OCI-LY7 (cell line): ENCODE measurements around the gene HERC3. TPM values are rescaled to one million over a fixed set of nuclear protein-coding genes. Genes with fewer than 3 reads are reported as not detected.

Source experiments
- BruUV-seq: library from RNA; stranded (reverse); fragments of 400-500 nt; replicated peaks from 2 replicates; lab custom pipeline; 2021; lab: Mats Ljungman, UMichigan
- CTCF ChIA-PET: fragments of 300-600 bp; sonication (Branson Sonifier 250); formaldehyde crosslinking; loops from one replicate; lab custom pipeline; 2022; ENCODE audit warnings: antibody characterized with exemption; ENCODE audit not compliant: unreplicated experiment; lab: Charles Lee
- POLR2A ChIA-PET: fragments of 300-600 bp; sonication (Branson Sonifier 250); formaldehyde crosslinking; loops from one replicate; lab custom pipeline; 2022; ENCODE audit warnings: antibody characterized with exemption; lab: Charles Lee
- DNase-seq: peaks from one replicate; pipeline ENCODE4 v3.0.0-alpha.2; 2015; ENCODE audit warnings: low spot score
- H2AFZ ChIP-seq: fragments of 200-600 bp; sonication (generic), shearing (Covaris generic); 2 replicates; pipeline ENCODE4 v1.6.1; 2014; ENCODE audit warnings: mild to moderate bottlenecking, antibody characterized with exemption, low read length, moderate library complexity
- H3K27ac ChIP-seq: fragments of 200-600 bp; sonication (generic); 2 replicates; pipeline ENCODE4 v1.5.1; 2014; ENCODE audit warnings: mixed run types, low read depth, mild to moderate bottlenecking, moderate library complexity, low read length, inconsistent platforms; ENCODE audit not compliant: poor library complexity, severe bottlenecking
- H3K36me3 ChIP-seq: fragments of 200-600 bp; sonication (generic); 2 replicates; pipeline ENCODE4 v1.6.1; 2014; ENCODE audit warnings: mild to moderate bottlenecking, antibody characterized with exemption, low read length, moderate library complexity, mixed read lengths; ENCODE audit not compliant: insufficient read depth
- H3K4me1 ChIP-seq: fragments of 200-600 bp; sonication (generic); 2 replicates; pipeline ENCODE4 v1.5.1; 2014; ENCODE audit warnings: mild to moderate bottlenecking, low read length; ENCODE audit not compliant: insufficient read depth, poor library complexity, severe bottlenecking
- H3K4me2 ChIP-seq: fragments of 200-600 bp; sonication (generic); 2 replicates; pipeline ENCODE4 v1.6.1; 2014; ENCODE audit warnings: mild to moderate bottlenecking, low read length
- H3K4me3 ChIP-seq: fragments of 200-600 bp; sonication (generic); 2 replicates; pipeline ENCODE4 v1.5.1; 2014; ENCODE audit warnings: mild to moderate bottlenecking, low read depth, low read length; ENCODE audit not compliant: poor library complexity, severe bottlenecking
- H3K79me2 ChIP-seq: fragments of 200-600 bp; sonication (generic); 2 replicates; pipeline ENCODE4 v1.6.1; 2016; ENCODE audit warnings: low read depth, mild to moderate bottlenecking, low read length, moderate library complexity, mixed read lengths; ENCODE audit not compliant: insufficient read depth
- H3K9me2 ChIP-seq: fragments of 200-600 bp; sonication (generic); 2 replicates; pipeline ENCODE4 v1.6.1; 2016; ENCODE audit warnings: mild to moderate bottlenecking, low read length, mixed read lengths; ENCODE audit not compliant: insufficient read depth
- H3K9me3 ChIP-seq: fragments of 200-600 bp; sonication (generic); 2 replicates; pipeline ENCODE4 v1.6.1; 2014; ENCODE audit warnings: mild to moderate bottlenecking, mixed run types, low read length, mixed read lengths
- H4K20me1 ChIP-seq: fragments of 200-600 bp; sonication (generic); 2 replicates; pipeline ENCODE4 v1.6.1; 2014; ENCODE audit warnings: mild to moderate bottlenecking, antibody characterized with exemption, low read length, moderate library complexity, mixed read lengths; ENCODE audit not compliant: insufficient read depth
- EZH2phosphoT487 ChIP-seq: fragments of 200-600 bp; sonication (generic); IDR thresholded peaks from 2 replicates; pipeline ENCODE4 v1.6.1; 2018; ENCODE audit warnings: low read depth, borderline replicate concordance, mild to moderate bottlenecking, mixed run types, antibody characterized with exemption, low read length, moderate library complexity, mixed read lengths
- intact Hi-C: fragments of 100-400 bp; cut with micrococcal nuclease; formaldehyde crosslinking; loops from one replicate; pipeline ENCODE4 v1.10.0; 2022; ENCODE audit not compliant: unreplicated experiment
- total RNA-seq, 2 experiments: library from RNA; depleted of rRNA in 1 of 2; stranded (reverse); fragments of >200 nt in 1 of 2; shearing (Covaris generic) in 1 of 2; gene quantifications; 2 replicates each; pipeline ENCODE4 v1.2.3, GENCODE V29; 2014 to 2022
- TF ChIP-seq, protein P1 (sequence below): fragments of 200-600 bp; sonication (generic); conservative IDR thresholded peaks from 2 replicates; pipeline ENCODE4 v1.5.1; 2014; ENCODE audit warnings: mild to moderate bottlenecking, antibody characterized with exemption, low read length, moderate library complexity, mixed read lengths

Gene HERC3
- total RNA-seq, 2 experiments from 2014 or later: 9.2 to 22.9 TPM

DNA sequence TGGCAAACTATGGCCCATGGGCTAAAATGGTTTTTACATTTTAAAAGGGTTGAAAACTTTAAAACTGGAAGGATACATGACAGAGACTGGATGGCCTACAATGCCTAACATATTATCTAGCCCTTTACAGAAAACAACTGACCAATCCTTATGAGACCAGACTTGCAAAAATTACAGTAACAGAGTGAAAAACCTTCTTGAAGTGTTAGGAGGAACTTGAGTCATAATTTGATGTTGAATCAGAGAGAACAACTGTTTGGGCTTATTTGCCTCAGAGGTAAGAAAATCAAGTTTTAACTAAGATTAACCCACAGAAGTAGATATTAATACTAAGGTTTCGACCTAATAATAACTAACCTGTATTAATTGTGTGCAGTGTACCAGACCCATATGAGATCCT, 117.7 kb downstream of the HERC3 start:
- no peaks in the 10 kb centered on the region for H4K20me1 ChIP-seq
- CTCF ChIA-PET: no interaction called here

DNA sequence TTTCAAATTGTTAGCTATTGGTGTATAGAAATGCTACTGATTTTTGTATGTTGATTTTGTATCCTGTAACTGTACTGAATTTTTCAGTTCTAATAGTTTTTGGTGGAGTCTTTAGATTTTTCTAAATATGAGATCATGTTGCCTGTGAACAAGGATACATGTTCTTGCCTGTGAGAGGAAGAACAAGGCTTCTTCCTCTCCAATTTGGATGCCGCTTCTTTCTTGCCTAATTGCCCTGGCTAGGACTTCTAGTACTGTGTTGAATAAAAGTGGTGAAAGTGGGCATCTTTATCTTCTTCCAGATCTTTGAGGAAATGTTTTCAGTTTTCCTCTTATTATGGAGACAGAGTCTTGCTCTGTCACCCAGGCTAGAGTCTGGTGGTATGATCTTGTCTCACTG, 121.5 kb downstream of the HERC3 start:
- DNase-seq: no peak
- intact Hi-C loops: no loop called here
- Histone ChIP-seq H4K20me1 (no peaks in the 10 kb centered on the region), H3K27ac (no peak overlapping the region), H3K9me3 (0 out of 2 replicates have a peak, but pooled peaks cover 11% of the 10 kb centered on the region), H3K4me2 (no peak overlapping the region), H3K4me1 (no peaks in the 10 kb centered on the region), H3K4me3 (no peak overlapping the region), H3K79me2 (no peaks in the 10 kb centered on the region), H3K9me2 (no peaks in the 10 kb centered on the region), H3K36me3 (no peaks in the 10 kb centered on the region), H2AFZ (no peak overlapping the region)
- TF ChIP-seq EZH2phosphoT487: no peak
- TF ChIP-seq, protein P1, sequence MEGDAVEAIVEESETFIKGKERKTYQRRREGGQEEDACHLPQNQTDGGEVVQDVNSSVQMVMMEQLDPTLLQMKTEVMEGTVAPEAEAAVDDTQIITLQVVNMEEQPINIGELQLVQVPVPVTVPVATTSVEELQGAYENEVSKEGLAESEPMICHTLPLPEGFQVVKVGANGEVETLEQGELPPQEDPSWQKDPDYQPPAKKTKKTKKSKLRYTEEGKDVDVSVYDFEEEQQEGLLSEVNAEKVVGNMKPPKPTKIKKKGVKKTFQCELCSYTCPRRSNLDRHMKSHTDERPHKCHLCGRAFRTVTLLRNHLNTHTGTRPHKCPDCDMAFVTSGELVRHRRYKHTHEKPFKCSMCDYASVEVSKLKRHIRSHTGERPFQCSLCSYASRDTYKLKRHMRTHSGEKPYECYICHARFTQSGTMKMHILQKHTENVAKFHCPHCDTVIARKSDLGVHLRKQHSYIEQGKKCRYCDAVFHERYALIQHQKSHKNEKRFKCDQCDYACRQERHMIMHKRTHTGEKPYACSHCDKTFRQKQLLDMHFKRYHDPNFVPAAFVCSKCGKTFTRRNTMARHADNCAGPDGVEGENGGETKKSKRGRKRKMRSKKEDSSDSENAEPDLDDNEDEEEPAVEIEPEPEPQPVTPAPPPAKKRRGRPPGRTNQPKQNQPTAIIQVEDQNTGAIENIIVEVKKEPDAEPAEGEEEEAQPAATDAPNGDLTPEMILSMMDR: no peak
- CTCF ChIA-PET: no interaction called here
- POLR2A ChIA-PET: interaction anchor here (0.9 to 1.3 kb wide), 3 partner anchors 10 to 22 kb away, joined by 3 to 6 read pairs (median 3); no protein-coding TSS in a partner anchor
- no TSS peak for BruUV-seq

More for the DNA sequence above, 117.7 kb downstream of the HERC3 start:
- no peak overlapping the region for H3K4me3 ChIP-seq
- no peaks in the 10 kb centered on the region for H3K4me1 ChIP-seq
- DNase-seq: no peak
- intact Hi-C loops: no loop called here
- TF ChIP-seq, protein P1: no peak
- no peak for TF ChIP-seq EZH2phosphoT487
- no peak overlapping the region for H3K4me2 ChIP-seq
- no TSS peak for BruUV-seq
- POLR2A ChIA-PET: no interaction called here
- H3K36me3 ChIP-seq: no peaks in the 10 kb centered on the region
- H3K79me2 ChIP-seq: no peaks in the 10 kb centered on the region
- H3K9me3 ChIP-seq: no peaks in the 10 kb centered on the region
- H3K9me2 ChIP-seq: no peaks in the 10 kb centered on the region
- H2AFZ ChIP-seq: no peak overlapping the region
- no peak overlapping the region for H3K27ac ChIP-seq

DNA sequence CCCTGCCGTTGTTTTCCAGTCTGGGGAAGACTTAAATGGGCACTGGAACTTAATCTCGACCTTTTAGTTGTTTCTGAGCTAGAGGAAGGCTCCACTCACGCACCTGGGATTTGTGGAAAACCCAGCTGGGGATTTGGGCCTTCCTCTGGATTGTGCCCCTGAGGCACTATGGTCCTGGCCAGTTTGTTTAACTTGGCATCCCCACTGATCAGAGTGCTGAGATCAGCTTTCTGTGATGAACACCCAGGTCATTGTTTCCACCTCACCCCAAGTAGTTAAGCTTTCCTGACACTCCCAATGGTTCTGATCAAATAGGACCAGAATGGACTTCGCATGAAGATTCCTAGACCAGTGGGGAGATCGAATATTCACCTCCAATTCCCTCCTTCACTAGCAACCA, 125.8 kb downstream of the HERC3 start:
- Histone ChIP-seq H2AFZ (no peak overlapping the region), H3K36me3 (no peaks in the 10 kb centered on the region), H4K20me1 (no peaks in the 10 kb centered on the region), H3K4me3 (no peak overlapping the region), H3K9me3 (0 out of 2 replicates have a peak, but pooled peaks cover 11% of the 10 kb centered on the region), H3K27ac (no peak overlapping the region), H3K79me2 (no peaks in the 10 kb centered on the region), H3K4me1 (no peaks in the 10 kb centered on the region), H3K9me2 (no peaks in the 10 kb centered on the region), H3K4me2 (no peak overlapping the region)
- TF ChIP-seq, protein P1: no peak
- TF ChIP-seq EZH2phosphoT487: no peak
- no peak for DNase-seq
- BruUV-seq: no TSS peak
- POLR2A ChIA-PET: no interaction called here
- intact Hi-C loops: no loop called here
- CTCF ChIA-PET: no interaction called here
